22Rv1 (cell line): ENCODE measurements around the gene COX11.

Source experiments
- H3K27ac ChIP-seq: fragments of 450-650 bp; 2 replicates; pipeline ENCODE4 v1.5.1; 2017
- ZFX ChIP-seq: fragments of 450-650 bp; IDR thresholded peaks from 2 replicates; pipeline ENCODE4 v1.6.1; 2017; ENCODE audit warnings: antibody characterized with exemption, borderline replicate concordance
- TF ChIP-seq, protein P1 (sequence below): fragments of 450-650 bp; IDR thresholded peaks from 2 replicates; pipeline ENCODE4 v1.5.1; 2017; ENCODE audit warnings: mild to moderate bottlenecking

The COX11 gene

DNA sequence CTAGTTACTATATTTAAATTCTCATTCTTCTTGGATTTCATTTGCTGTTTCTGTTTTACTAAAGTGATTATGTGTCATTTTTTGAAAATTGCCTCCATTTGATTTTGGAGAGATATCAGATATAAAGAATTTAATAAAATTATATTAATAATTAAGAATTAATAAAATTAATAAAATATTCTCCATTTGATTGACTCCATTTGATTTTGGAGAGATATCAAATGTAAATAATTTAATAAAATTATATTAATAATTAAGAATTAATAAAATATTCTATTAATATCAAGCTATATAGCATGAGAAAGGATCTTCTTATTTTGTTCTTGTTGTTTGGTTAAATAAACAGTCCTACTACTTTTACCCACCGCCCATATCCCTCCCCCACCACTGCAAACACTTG lies 23.1 kb upstream of the COX11 start:
- H3K27ac ChIP-seq, result no peak overlapping the region
- no peak for TF ChIP-seq ZFX
- TF ChIP-seq, protein P1, sequence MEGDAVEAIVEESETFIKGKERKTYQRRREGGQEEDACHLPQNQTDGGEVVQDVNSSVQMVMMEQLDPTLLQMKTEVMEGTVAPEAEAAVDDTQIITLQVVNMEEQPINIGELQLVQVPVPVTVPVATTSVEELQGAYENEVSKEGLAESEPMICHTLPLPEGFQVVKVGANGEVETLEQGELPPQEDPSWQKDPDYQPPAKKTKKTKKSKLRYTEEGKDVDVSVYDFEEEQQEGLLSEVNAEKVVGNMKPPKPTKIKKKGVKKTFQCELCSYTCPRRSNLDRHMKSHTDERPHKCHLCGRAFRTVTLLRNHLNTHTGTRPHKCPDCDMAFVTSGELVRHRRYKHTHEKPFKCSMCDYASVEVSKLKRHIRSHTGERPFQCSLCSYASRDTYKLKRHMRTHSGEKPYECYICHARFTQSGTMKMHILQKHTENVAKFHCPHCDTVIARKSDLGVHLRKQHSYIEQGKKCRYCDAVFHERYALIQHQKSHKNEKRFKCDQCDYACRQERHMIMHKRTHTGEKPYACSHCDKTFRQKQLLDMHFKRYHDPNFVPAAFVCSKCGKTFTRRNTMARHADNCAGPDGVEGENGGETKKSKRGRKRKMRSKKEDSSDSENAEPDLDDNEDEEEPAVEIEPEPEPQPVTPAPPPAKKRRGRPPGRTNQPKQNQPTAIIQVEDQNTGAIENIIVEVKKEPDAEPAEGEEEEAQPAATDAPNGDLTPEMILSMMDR, result no peak

DNA sequence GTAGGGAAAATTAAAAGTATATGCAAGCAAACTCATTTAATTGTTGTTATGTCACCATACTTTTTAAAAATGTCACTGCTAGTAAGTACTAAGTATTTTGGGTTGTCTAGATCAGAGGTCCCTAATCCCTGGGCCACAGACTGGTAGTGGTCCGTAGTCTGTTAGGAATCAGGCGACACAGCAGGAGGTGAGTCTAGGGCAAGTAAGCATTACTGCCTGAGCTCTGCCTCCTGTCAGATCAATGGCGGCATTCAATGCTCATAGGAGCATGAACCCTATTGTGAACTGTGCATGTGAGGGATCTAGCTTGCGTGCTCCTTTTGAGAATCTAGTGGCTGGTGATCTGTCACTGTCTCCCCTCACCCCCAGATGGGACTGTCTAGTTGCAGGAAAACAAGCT lies 21.7 kb upstream of the COX11 start:
- no peak overlapping the region for H3K27ac ChIP-seq
- TF ChIP-seq, protein P1, result no peak
- TF ChIP-seq ZFX, result no peak

DNA sequence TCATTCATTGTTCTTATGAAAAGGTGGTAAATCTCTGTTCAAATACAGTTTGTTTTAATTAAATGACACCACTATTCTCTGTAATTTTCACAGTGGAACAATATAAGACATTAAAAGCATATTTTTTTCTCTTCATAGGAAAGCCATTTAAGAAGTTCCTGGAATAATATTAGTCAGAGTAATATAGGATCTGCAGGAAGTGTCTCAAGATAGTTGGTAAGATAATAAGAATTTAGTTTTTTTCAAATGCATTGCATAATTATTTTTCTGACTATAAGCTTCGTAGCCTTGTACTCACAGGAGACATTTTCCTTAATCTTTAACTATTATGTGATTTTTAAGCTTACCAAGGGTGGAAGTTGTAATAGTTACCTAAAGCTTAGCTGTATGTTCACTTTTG lies 17.0 kb upstream of the COX11 start:
- H3K27ac ChIP-seq, result no peak overlapping the region
- TF ChIP-seq ZFX, result no peak
- TF ChIP-seq, protein P1, result no peak

DNA sequence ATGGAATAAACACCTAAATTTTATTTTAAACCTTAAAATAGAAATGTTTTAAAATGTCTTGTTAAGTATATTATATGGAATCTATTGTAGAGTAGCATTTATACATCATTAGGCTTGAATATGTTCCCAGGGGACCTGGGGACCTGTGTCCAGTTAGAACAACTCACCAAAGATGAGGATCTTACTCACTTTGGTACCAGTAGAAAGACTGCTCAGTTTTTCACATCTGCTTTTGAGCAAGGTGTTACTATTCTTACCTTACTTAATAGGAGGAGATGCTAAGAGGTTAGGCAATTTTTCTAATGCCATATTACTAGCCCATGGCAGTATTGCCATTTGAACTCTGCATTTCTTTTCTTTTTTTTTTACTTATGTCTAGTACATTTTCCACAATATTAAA lies 14.8 kb upstream of the COX11 start:
- no peak overlapping the region for H3K27ac ChIP-seq
- TF ChIP-seq, protein P1, result no peak
- no peak for TF ChIP-seq ZFX

DNA sequence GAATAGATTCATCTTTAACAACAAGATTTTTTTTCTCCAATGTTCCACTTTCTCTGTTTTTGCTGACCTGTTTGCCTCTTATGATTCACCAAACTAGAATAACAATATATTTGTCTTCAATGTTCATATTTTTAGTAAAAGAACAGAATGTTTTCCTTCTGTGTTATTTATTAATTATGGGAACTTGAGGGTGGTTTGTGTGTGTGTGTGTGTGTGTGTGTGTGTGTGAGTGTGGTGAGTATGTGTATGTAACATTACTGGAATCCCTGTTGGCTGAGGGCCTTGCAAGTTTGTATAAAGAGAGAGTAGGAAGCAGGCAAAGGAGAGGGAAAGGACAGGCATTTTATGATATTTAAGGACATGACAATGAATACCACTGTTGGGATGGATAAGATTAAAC lies 13.9 kb upstream of the COX11 start:
- H3K27ac ChIP-seq, result no peak overlapping the region
- no peak for TF ChIP-seq ZFX
- TF ChIP-seq, protein P1, result no peak

DNA sequence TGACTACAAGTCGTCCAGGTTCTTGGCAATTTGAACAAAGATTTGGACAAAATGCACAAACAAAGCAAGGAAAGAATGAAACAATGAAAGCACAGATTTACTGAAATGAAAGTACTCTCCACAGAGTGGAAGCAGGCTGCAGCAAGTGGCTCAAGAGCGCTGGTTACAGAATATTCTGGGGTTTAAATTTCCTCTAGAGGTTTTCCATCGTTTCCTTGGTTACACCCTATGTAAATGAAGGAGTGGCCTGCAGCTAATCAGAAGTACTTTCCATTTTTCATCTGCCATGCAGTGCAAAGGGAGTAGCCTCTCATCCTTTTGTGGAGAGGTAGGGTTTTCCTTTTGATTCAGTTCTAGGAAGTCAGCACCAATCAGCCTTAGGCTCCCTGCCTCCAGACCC lies 11.9 kb upstream of the COX11 start:
- no peak for TF ChIP-seq ZFX
- TF ChIP-seq, protein P1, result no peak
- no peak overlapping the region for H3K27ac ChIP-seq

DNA sequence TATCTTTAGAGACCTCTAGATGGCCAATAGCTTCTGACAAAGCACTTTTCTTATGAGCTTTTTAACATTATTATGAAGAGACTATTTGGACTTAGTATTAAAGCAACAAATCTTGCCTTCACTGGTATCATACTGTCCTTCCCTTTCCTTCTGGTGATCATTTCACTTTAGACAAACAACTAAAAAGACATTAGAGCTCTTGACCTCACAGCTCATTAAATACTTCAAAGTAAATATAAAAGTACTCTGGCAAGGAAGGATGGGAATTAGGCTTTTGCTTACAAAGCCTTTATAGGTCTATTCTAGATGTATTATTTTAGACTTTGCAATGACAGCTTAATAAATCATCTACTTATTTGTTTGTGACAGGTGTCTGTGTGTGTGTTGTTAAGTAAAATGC lies 11.2 kb upstream of the COX11 start:
- TF ChIP-seq, protein P1, result no peak
- TF ChIP-seq ZFX, result no peak
- no peak overlapping the region for H3K27ac ChIP-seq
